EH (cell line): ENCODE data around the gene PRKCH.
A peak's percentile ranks its signal among the peaks of the same experiment; 100 is the strongest.
"Not testable (repeated sequence)": the region's sequence is repeated elsewhere in the genome, so short reads cannot be mapped to it uniquely, and the experiment has no call there.

Source experiments
- DNase-seq: peaks from one replicate; pipeline ENCODE4 v3.0.0-alpha.2; 2015; ENCODE audit warnings: low read depth

PRKCH gene

GRCh38 chr14:61515436-61516117, 194.2 kb downstream of the PRKCH start:
- no peak for DNase-seq

GRCh38 chr14:61516118-61516743, 194.9 kb downstream of the PRKCH start:
- peak; percentile 62 for DNase-seq

GRCh38 chr14:61516964-61517653, 195.7 kb downstream of the PRKCH start:
- peak; percentile 61 for DNase-seq

GRCh38 chr14:61517911-61518384, 196.6 kb downstream of the PRKCH start:
- no peak for DNase-seq

- DNase-seq: no peak
These were observed 197.0 kb downstream of the PRKCH start for GRCh38 chr14:61518403-61518802.

GRCh38 chr14:61519106-61519505, 197.7 kb downstream of the PRKCH start:
- no peak for DNase-seq

- DNase-seq: no peak
These were observed 198.4 kb downstream of the PRKCH start for GRCh38 chr14:61519735-61520134.

- DNase-seq: peak; percentile 43
These were observed 199.2 kb downstream of the PRKCH start for GRCh38 chr14:61520576-61520975.

- DNase-seq: no peak
These were observed 200.4 kb downstream of the PRKCH start for GRCh38 chr14:61521773-61522172.

- DNase-seq: no peak
These were observed 202.4 kb downstream of the PRKCH start for GRCh38 chr14:61523751-61524150.

GRCh38 chr14:61524211-61524806, 202.9 kb downstream of the PRKCH start:
- peak; percentile 89 for DNase-seq

GRCh38 chr14:61524936-61525292, 203.5 kb downstream of the PRKCH start:
- DNase-seq: no peak

GRCh38 chr14:61525293-61526011, 204.1 kb downstream of the PRKCH start:
- DNase-seq: peak; percentile 78

GRCh38 chr14:61526405-61527312, 205.3 kb downstream of the PRKCH start:
- no peak for DNase-seq

- DNase-seq: peak; percentile 88
These were observed 206.1 kb downstream of the PRKCH start for GRCh38 chr14:61527325-61528100.

GRCh38 chr14:61528591-61529021, 207.2 kb downstream of the PRKCH start:
- DNase-seq: peak; percentile 96

GRCh38 chr14:61529360-61529759, 208.0 kb downstream of the PRKCH start:
- not testable (repeated sequence) for DNase-seq

- no peak for DNase-seq
These were observed 208.9 kb downstream of the PRKCH start for GRCh38 chr14:61530296-61530695.

GRCh38 chr14:61530896-61531295, 209.5 kb downstream of the PRKCH start:
- no peak for DNase-seq

- DNase-seq: no peak
These were observed 210.2 kb downstream of the PRKCH start for GRCh38 chr14:61531465-61532122.
